Head of caudate nucleus (tissue), 42 donors: ENCODE results near the gene HYLS1.
A peak's percentile ranks its signal among the peaks of the same experiment; 100 is the strongest.
"Not testable (repeated sequence)": the region's sequence is repeated elsewhere in the genome, so short reads cannot be mapped to it uniquely, and the experiment has no call there.

Source experiments
- DNase-seq, 42 donors: peaks; one replicate each; pipeline versions ENCODE4 v3.0.0 to v3.0.0-alpha.2; 2020 to 2021; ENCODE audit warnings: mixed read lengths in 7 of 42
- intact Hi-C: fragments of 100-400 bp; cut with DNase I; formaldehyde crosslinking; loops from one replicate; pipeline ENCODE4 v1.15.0; 2022

HYLS1 gene

GRCh38 chr11:125902277-125902926 is 14.9 kb downstream of the HYLS1 start:
- DNase-seq, result no peak
- intact Hi-C loops, result no loop called here

GRCh38 chr11:125902927-125903710 is 15.7 kb downstream of the HYLS1 start, which contains the start of gene PUS3:
Gene PUS3, minus strand, starts transcription at chr11:125903206. Its CDS starts 6,922 bp downstream, at chr11:125896284.
- peak; percentile 86 to 97 (median 93) for DNase-seq
- intact Hi-C loops, result no loop called here

- peak in 41 of 42 donors; percentile 60 to 90 (median 79) for DNase-seq
- intact Hi-C loops, result loop anchor here (2.0 kb wide), 1 partner anchor 17 kb away; the partner anchor contains the start of gene HYLS1
Measured at GRCh38 chr11:125903711-125904659, 16.5 kb downstream of the HYLS1 start, which contains the start of gene DDX25. Gene DDX25, plus strand, starts transcription at chr11:125904508. Its CDS starts 10 bp downstream, at chr11:125904518.

- peak in 1 of 42 donors; percentile 14 for DNase-seq
- intact Hi-C loops, result loop anchor here (2.0 kb wide), 1 partner anchor 18 kb away; the partner anchor contains the start of gene HYLS1
Measured at GRCh38 chr11:125904678-125905077, 17.2 kb downstream of the HYLS1 start.

- no peak for DNase-seq
- intact Hi-C loops, result loop anchor here (10.0 kb wide), 1 partner anchor 164 kb away; no protein-coding TSS in a partner anchor
Measured at GRCh38 chr11:125910226-125910849, 22.9 kb downstream of the HYLS1 start.

GRCh38 chr11:125914601-125915000 is 27.1 kb downstream of the HYLS1 start:
- not testable (repeated sequence) for DNase-seq

GRCh38 chr11:125916683-125917347 is 29.3 kb downstream of the HYLS1 start:
- no peak for DNase-seq
- intact Hi-C loops, result loop anchor here (10.0 kb wide), 1 partner anchor 158 kb away; no protein-coding TSS in a partner anchor

More at GRCh38 chr11:125914601-125915000, 27.1 kb downstream of the HYLS1 start:
- intact Hi-C loops, result loop anchor here (10.0 kb wide), 1 partner anchor 160 kb away; no protein-coding TSS in a partner anchor

- intact Hi-C loops, result loop anchor here (10.0 kb wide), 1 partner anchor 157 kb away; no protein-coding TSS in a partner anchor
- no peak for DNase-seq
Measured at GRCh38 chr11:125918140-125918840, 30.8 kb downstream of the HYLS1 start.

GRCh38 chr11:125921042-125921441 is 33.6 kb downstream of the HYLS1 start:
- intact Hi-C loops, result loop anchor here (5.0 kb wide), 1 partner anchor 271 kb away; no protein-coding TSS in a partner anchor
- DNase-seq, result no peak

- peak in 2 of 42 donors; percentile 12 to 30 for DNase-seq
- intact Hi-C loops, result loop anchor here (5.0 kb wide), 1 partner anchor 270 kb away; no protein-coding TSS in a partner anchor
Measured at GRCh38 chr11:125922156-125922555, 34.7 kb downstream of the HYLS1 start.

- intact Hi-C loops, result loop anchor here (5.0 kb wide), 1 partner anchor 269 kb away; no protein-coding TSS in a partner anchor
- peak; percentile 30 to 88 (median 74) for DNase-seq
Measured at GRCh38 chr11:125923012-125923579, 35.6 kb downstream of the HYLS1 start.

GRCh38 chr11:125923633-125924032 is 36.2 kb downstream of the HYLS1 start:
- peak in 2 of 42 donors; percentile 28 to 38 for DNase-seq

GRCh38 chr11:125924384-125925007 is 37.0 kb downstream of the HYLS1 start:
- intact Hi-C loops, result loop anchor here (5.0 kb wide), 1 partner anchor 268 kb away; no protein-coding TSS in a partner anchor
- peak in 2 of 42 donors; percentile 18 to 27 for DNase-seq

More at GRCh38 chr11:125923633-125924032, 36.2 kb downstream of the HYLS1 start:
- intact Hi-C loops, result loop anchor here (5.0 kb wide), 1 partner anchor 269 kb away; no protein-coding TSS in a partner anchor

GRCh38 chr11:125925247-125925740 is 37.8 kb downstream of the HYLS1 start:
- peak in 1 of 42 donors; percentile 33 for DNase-seq
- intact Hi-C loops, result no loop called here

GRCh38 chr11:125925804-125926203 is 38.3 kb downstream of the HYLS1 start:
- DNase-seq, result peak in 1 of 42 donors; percentile 31
- intact Hi-C loops, result no loop called here
